Transverse colon (tissue), 4 donors: ENCODE data around the gene OSGIN1.

Source experiments
- EP300 ChIP-seq: sonication (generic); formaldehyde crosslinking; IDR thresholded peaks from one replicate; pipeline ENCODE4 v1.6.1; 2017; ENCODE audit warnings: antibody characterized with exemption, low read depth
- POLR2A ChIP-seq: fragments of 450-650 bp; IDR thresholded peaks from one replicate; pipeline ENCODE4 v1.6.1; 2016; ENCODE audit warnings: antibody characterized with exemption, mild to moderate bottlenecking, moderate library complexity
- POLR2AphosphoS5 ChIP-seq, 3 donors: sonication (generic); formaldehyde crosslinking; IDR thresholded peaks; one replicate each; pipeline ENCODE4 v1.6.1; 2016; ENCODE audit warnings: antibody characterized with exemption in 3 of 3
- TF ChIP-seq, protein P1 (sequence below), 5 experiments: fragments of 200-600 bp in 3 of 5; fragments of 450-650 bp in 2 of 5; sonication (generic) in 3 of 5; IDR thresholded peaks; 1 replicate in 2 of 5; 2 replicates in 3 of 5; pipeline ENCODE4 v1.5.1; 2016 to 2017; ENCODE audit warnings: antibody characterized with exemption in 5 of 5, inconsistent platforms in 3 of 5, mild to moderate bottlenecking in 2 of 5, moderate library complexity in 1 of 5

DNA sequence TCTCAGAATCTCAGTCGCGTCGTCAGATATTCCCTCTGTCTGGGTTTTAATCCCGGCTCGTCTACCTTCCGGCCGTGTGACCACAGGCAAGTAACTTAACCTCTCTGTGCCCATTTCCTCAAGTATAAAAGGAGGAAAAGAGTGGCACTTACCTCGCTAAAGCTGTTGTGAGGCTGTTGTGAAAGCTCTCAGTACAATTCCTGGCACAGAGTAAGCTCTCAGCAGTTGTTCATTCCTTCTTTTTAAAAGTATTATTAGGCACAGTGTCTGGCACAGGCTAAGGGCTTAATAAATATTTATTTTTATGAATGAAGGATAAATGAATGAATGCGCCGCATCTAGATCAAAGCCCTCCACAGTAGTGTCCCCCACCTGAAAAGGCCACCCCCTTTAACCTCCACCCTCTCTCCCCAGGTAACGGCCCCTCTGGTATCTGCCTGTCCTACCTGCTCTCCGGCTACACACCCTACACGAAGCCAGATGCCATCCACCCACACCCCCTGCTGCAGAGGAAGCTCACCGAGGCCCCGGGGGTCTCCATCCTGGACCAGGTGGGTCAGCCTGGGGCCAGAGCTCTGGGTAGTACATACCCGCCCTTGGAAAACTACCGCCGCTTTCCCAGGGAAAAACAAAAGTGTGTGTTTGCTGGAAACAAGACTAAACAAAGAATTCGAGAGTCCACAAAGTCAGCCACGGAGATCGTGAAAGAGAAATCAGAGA, 6.0 kb downstream of the OSGIN1 start:
- TF ChIP-seq, protein P1, sequence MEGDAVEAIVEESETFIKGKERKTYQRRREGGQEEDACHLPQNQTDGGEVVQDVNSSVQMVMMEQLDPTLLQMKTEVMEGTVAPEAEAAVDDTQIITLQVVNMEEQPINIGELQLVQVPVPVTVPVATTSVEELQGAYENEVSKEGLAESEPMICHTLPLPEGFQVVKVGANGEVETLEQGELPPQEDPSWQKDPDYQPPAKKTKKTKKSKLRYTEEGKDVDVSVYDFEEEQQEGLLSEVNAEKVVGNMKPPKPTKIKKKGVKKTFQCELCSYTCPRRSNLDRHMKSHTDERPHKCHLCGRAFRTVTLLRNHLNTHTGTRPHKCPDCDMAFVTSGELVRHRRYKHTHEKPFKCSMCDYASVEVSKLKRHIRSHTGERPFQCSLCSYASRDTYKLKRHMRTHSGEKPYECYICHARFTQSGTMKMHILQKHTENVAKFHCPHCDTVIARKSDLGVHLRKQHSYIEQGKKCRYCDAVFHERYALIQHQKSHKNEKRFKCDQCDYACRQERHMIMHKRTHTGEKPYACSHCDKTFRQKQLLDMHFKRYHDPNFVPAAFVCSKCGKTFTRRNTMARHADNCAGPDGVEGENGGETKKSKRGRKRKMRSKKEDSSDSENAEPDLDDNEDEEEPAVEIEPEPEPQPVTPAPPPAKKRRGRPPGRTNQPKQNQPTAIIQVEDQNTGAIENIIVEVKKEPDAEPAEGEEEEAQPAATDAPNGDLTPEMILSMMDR (IDR thresholded peaks at IDR 0.05): no peak
- TF ChIP-seq POLR2AphosphoS5 (IDR thresholded peaks at IDR 0.05) (no peak), POLR2A (no peak), EP300 (no peak)
